Activated B cell treated with CpG ODN at 0.5 μM for 24 hours (primary cell): ENCODE measurements around the gene TERT. TPM values are rescaled to one million over a fixed set of nuclear protein-coding genes. Genes with fewer than 3 reads are reported as not detected.
A peak's percentile ranks its signal among the peaks of the same experiment; 100 is the strongest.

Experiments used
- ATAC-seq: fragments of 200-7000 bp; cut with Tn5 transposase; one replicate; pipeline ENCODE4 v1.10.0; 2021; ENCODE audit warnings: low read depth, mild to moderate bottlenecking, moderate library complexity
- CTCF ChIA-PET: fragments of 350-600 bp; sonication (Branson Sonifier 250); formaldehyde crosslinking; loops from one replicate; lab custom pipeline; 2021; ENCODE audit warnings: antibody characterized with exemption; lab: Charles Lee
- POLR2A ChIA-PET: fragments of 350-600 bp; sonication (Branson Sonifier 250); formaldehyde crosslinking; loops from one replicate; lab custom pipeline; 2021; ENCODE audit warnings: antibody characterized with exemption; lab: Charles Lee
- DNase-seq: peaks from one replicate; pipeline ENCODE4 v3.0.0; 2022
- H3K27ac Mint-ChIP-seq: one replicate; pipeline ENCODE4 v1.8.0; 2020; ENCODE audit warnings: mixed read lengths
- H3K27me3 Mint-ChIP-seq: one replicate; pipeline ENCODE4 v1.8.0; 2021; ENCODE audit warnings: mixed read lengths
- H3K36me3 Mint-ChIP-seq: one replicate; pipeline ENCODE4 v1.8.0; 2021; ENCODE audit warnings: low read depth, mixed read lengths
- H3K4me1 Mint-ChIP-seq: one replicate; pipeline ENCODE4 v1.8.0; 2021; ENCODE audit warnings: mixed read lengths
- H3K4me3 Mint-ChIP-seq: one replicate; pipeline ENCODE4 v1.8.0; 2020; ENCODE audit warnings: mild to moderate bottlenecking, mixed read lengths
- H3K9me3 Mint-ChIP-seq: one replicate; pipeline ENCODE4 v1.8.0; 2020; ENCODE audit warnings: mixed read lengths
- intact Hi-C: fragments of 100-400 bp; cut with micrococcal nuclease; formaldehyde crosslinking; loops from one replicate; pipeline ENCODE4 v1.15.1; 2024
- total RNA-seq: library from RNA; stranded (reverse); gene quantifications from 2 replicates; pipeline ENCODE4 v1.2.3, GENCODE V29; 2022
- TF ChIP-seq, protein P1 (sequence below): fragments of 200-600 bp; IDR thresholded peaks from one replicate; pipeline ENCODE4 v1.8.0; 2022; ENCODE audit warnings: antibody characterized with exemption, mild to moderate bottlenecking

Gene TERT
- total RNA-seq, 1 donor from 2014 or later, result 0.35 TPM

DNA sequence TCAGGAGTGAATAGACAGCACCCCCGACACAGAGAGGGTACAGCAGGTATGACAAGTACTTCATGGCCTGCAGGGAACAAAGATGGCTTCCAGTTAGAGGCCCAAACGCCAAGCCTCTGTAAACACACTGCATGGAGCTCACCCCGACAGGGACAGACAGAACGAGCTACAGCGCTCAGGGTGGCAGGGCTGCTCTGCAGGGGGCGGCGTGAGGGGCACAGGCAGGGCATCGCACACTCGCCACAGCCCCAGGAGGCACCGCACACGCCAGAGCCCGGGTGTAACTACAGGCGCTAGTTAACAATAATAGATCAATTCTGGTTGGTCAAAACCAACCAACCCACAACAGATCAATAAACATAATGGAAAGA, 28.9 kb upstream of the TERT start:
- H3K36me3 Mint-ChIP-seq, result peaks cover 75% of the 10 kb centered on the region
- ChIA-PET POLR2A (interaction anchor here (0.5 kb wide), 1 partner anchor 41 kb away, joined by 17 read pairs; no protein-coding TSS in a partner anchor), CTCF (no interaction called here)
- no peaks in the 10 kb centered on the region for H3K27me3 Mint-ChIP-seq
- ATAC-seq, result no peak
- H3K4me1 Mint-ChIP-seq, result no peaks in the 10 kb centered on the region
- H3K9me3 Mint-ChIP-seq, result no peaks in the 10 kb centered on the region
- H3K27ac Mint-ChIP-seq, result no peak overlapping the region
- no peak overlapping the region for H3K4me3 Mint-ChIP-seq
- DNase-seq, result no peak
- TF ChIP-seq, protein P1, sequence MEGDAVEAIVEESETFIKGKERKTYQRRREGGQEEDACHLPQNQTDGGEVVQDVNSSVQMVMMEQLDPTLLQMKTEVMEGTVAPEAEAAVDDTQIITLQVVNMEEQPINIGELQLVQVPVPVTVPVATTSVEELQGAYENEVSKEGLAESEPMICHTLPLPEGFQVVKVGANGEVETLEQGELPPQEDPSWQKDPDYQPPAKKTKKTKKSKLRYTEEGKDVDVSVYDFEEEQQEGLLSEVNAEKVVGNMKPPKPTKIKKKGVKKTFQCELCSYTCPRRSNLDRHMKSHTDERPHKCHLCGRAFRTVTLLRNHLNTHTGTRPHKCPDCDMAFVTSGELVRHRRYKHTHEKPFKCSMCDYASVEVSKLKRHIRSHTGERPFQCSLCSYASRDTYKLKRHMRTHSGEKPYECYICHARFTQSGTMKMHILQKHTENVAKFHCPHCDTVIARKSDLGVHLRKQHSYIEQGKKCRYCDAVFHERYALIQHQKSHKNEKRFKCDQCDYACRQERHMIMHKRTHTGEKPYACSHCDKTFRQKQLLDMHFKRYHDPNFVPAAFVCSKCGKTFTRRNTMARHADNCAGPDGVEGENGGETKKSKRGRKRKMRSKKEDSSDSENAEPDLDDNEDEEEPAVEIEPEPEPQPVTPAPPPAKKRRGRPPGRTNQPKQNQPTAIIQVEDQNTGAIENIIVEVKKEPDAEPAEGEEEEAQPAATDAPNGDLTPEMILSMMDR, result no peak
- intact Hi-C loops, result no loop called here

DNA sequence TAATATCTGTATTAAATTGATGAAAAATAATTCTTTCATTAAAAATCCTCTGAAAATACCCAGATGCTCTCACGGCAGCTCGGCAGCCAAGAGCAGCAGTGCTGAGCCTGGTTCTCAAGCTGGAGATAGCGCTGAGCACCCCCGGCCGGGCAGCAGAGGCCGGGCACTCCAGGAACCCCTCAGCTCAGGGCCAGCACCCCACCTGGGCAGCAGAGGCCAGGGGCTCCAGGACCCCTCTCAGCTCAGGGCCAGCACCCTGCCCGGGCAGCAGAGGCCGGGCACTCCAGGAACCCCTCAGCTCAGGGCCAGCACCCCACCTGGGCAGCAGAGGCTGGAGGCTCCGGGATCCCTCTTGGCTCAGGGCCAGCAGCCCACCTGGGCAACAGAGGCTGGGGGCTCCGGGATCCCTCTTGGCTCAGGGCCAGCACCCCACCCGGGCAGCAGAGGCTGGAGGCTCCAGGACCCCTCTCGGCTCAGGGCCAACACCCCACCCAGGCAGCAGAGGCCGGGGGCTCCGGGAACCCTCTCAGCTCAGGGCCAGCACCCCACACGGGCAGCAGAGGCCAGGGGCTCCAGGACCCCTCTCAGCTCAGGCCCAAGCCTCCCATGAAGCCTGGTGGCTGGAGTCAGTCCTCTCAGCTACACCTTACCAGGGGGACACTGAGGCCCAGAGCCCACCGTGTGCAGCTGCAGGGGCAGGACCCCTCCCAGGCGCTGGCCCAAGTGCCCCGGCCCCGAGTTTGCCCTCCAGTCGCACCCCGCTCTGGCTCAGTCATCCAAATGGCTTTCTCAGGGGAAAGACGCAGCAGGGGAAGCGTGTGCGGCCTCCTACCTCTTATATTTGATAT, 28.3 kb upstream of the TERT start:
- Mint-ChIP-seq H3K4me3 (no peak overlapping the region), H3K27me3 (no peaks in the 10 kb centered on the region), H3K27ac (no peak overlapping the region), H3K36me3 (peaks cover 76% of the 10 kb centered on the region), H3K4me1 (no peaks in the 10 kb centered on the region), H3K9me3 (no peaks in the 10 kb centered on the region)
- POLR2A ChIA-PET, result no interaction called here
- DNase-seq (peak; percentile 9), ATAC-seq (no peak)
- CTCF ChIA-PET, result no interaction called here
- intact Hi-C loops, result no loop called here
- TF ChIP-seq, protein P1, result no peak

DNA sequence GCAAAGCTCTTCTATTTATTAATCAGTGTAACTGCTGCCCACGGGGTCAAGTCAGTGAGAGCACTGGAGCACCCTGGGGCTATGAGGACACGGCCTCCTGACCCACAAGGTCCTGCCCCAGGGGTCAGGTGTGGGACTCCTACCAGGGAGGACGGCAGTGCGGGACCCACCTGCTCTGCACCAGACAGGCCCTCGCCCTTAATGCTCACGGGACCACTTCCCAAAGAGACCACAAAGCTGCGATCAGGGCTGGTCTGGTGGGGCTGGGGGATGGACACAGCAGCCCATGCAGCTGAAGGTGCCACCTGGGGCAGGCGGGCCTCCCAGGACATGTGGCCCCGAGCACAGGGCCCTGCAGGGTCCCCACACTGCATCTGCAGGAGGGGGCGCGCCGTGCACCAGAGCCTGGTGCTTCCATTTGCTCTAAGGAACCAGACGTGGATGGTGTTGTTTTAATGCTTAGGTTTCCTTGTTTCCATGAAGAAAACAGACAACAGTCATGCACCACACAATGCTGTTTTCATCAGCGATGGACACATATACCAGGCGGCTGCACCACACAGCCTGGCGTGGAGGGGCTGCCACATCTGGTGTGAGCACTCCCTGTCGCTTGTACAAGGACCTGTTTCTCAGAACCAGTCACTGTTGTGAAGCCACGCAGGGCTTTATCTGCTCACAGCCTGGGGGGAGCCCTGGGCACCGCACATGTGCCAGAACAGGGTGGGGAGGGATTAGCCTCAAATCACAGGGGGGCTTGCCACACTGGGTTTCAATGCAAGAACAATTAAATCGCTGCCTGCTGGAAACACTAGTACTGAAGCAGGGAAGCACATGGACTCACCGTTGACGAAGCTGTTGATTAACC, 27.4 kb upstream of the TERT start:
- ChIA-PET CTCF (no interaction called here), POLR2A (no interaction called here)
- TF ChIP-seq, protein P1, result no peak
- ATAC-seq (no peak), DNase-seq (peak; percentile 11)
- H3K4me3 Mint-ChIP-seq, result no peak overlapping the region
- H3K9me3 Mint-ChIP-seq, result no peaks in the 10 kb centered on the region
- peaks cover 2% of the 10 kb centered on the region for H3K4me1 Mint-ChIP-seq
- H3K36me3 Mint-ChIP-seq, result peaks cover 82% of the 10 kb centered on the region
- no peaks in the 10 kb centered on the region for H3K27me3 Mint-ChIP-seq
- intact Hi-C loops, result no loop called here
- H3K27ac Mint-ChIP-seq, result no peak overlapping the region

DNA sequence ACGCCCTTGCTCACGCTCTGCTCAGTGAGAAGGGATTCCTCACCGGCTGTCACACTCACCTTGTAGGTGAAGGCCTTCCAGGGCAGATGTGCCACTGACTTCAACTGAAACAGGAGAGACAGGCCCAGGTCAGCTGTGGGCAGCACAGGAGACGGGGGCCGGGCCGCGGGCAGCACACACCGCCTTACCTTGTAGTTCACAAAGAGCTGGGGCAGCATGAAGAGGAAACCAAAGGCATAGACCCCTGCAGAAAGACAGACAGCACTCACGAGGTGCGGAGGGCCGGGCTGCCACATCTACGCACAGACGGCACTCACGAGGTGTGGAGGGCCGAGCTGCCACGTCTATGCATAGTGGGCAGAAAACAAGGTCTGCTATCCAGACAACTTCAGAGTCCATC, 26.7 kb upstream of the TERT start:
- no peak overlapping the region for H3K27ac Mint-ChIP-seq
- intact Hi-C loops, result no loop called here
- TF ChIP-seq, protein P1, result no peak
- H3K9me3 Mint-ChIP-seq, result no peaks in the 10 kb centered on the region
- no peaks in the 10 kb centered on the region for H3K27me3 Mint-ChIP-seq
- POLR2A ChIA-PET, result no interaction called here
- H3K4me3 Mint-ChIP-seq, result no peak overlapping the region
- peaks cover 7% of the 10 kb centered on the region for H3K4me1 Mint-ChIP-seq
- no peak for DNase-seq
- CTCF ChIA-PET, result no interaction called here
- ATAC-seq, result no peak
- H3K36me3 Mint-ChIP-seq, result peaks cover 84% of the 10 kb centered on the region
